Mesendoderm (in vitro differentiated cells): Measurements from ENCODE around the gene PXN.

Source experiments
- DNase-seq: peaks from one replicate; pipeline ENCODE4 v3.0.0; 2013
- H2AK5ac ChIP-seq: 2 replicates; pipeline ENCODE4 v1.6.1; 2013; ENCODE audit warnings: low read length, inconsistent platforms
- H2BK120ac ChIP-seq: 2 replicates; pipeline ENCODE4 v1.6.1; 2013; ENCODE audit warnings: low read depth, mild to moderate bottlenecking, low read length, moderate library complexity, mixed read lengths
- H2BK15ac ChIP-seq: replicated peaks from 2 replicates; pipeline ENCODE4 v1.6.1; 2013; ENCODE audit warnings: low read depth, mild to moderate bottlenecking, moderate library complexity
- H2BK5ac ChIP-seq: 2 replicates; pipeline ENCODE4 v1.6.1; 2013; ENCODE audit warnings: low read length, inconsistent platforms
- H3K18ac ChIP-seq: 2 replicates; pipeline ENCODE4 v1.6.1; 2013; ENCODE audit warnings: mild to moderate bottlenecking, low read length, mixed read lengths
- H3K23ac ChIP-seq: one replicate; pipeline ENCODE4 v1.6.1; 2013; ENCODE audit warnings: low read length
- H3K27ac ChIP-seq: 2 replicates; pipeline ENCODE4 v1.5.1; 2013; ENCODE audit warnings: low read depth, mild to moderate bottlenecking, inconsistent platforms, low read length, moderate library complexity
- H3K27me3 ChIP-seq: 2 replicates; pipeline ENCODE4 v1.6.1; 2013; ENCODE audit warnings: low read length, control low read depth, mild to moderate bottlenecking, inconsistent platforms; ENCODE audit not compliant: insufficient read depth, poor library complexity
- H3K36me3 ChIP-seq: 2 replicates; pipeline ENCODE4 v1.6.1; 2013; ENCODE audit warnings: low read length, inconsistent platforms; ENCODE audit not compliant: control insufficient read depth, insufficient read depth
- H3K4ac ChIP-seq: one replicate; pipeline ENCODE4 v1.6.1; 2013; ENCODE audit warnings: low read depth, mild to moderate bottlenecking, low read length, moderate library complexity
- H3K4me1 ChIP-seq: 2 replicates; pipeline ENCODE4 v1.6.1; 2013; ENCODE audit warnings: low read depth, low read length, inconsistent platforms; ENCODE audit not compliant: control insufficient read depth
- H3K4me2 ChIP-seq: 2 replicates; pipeline ENCODE4 v1.6.1; 2013; ENCODE audit warnings: low read length
- H3K4me3 ChIP-seq: 2 replicates; pipeline ENCODE4 v1.5.1; 2013; ENCODE audit warnings: mild to moderate bottlenecking, low read length
- H3K56ac ChIP-seq: one replicate; pipeline ENCODE4 v1.6.1; 2013; ENCODE audit warnings: low read length
- H3K79me1 ChIP-seq: 2 replicates; pipeline ENCODE4 v1.6.1; 2013; ENCODE audit warnings: low read length, inconsistent platforms
- H3K79me2 ChIP-seq: 2 replicates; pipeline ENCODE4 v1.6.1; 2013; ENCODE audit warnings: mild to moderate bottlenecking, low read length; ENCODE audit not compliant: control insufficient read depth, insufficient read depth
- H3K9ac ChIP-seq: 2 replicates; pipeline ENCODE4 v1.6.1; 2013; ENCODE audit warnings: low read length, inconsistent platforms
- H4K5ac ChIP-seq: one replicate; pipeline ENCODE4 v1.6.1; 2013; ENCODE audit warnings: low read length
- H4K8ac ChIP-seq: one replicate; pipeline ENCODE4 v1.6.1; 2013; ENCODE audit warnings: low read depth, mild to moderate bottlenecking, control low read depth, low read length, moderate library complexity
- WGBS: extraction: QIAGEN DNeasy Blood & Tissue Kit; methylation state at CpG from one replicate; pipeline ENCODE4 v1.1.7; 2013; ENCODE audit warnings: low lambda C conversion rate, missing lambda C conversion rate; ENCODE audit not compliant: insufficient coverage; ENCODE audit errors: extremely low coverage; 5-methylcytosine and 5-hydroxymethylcytosine counted together

PXN gene

DNA sequence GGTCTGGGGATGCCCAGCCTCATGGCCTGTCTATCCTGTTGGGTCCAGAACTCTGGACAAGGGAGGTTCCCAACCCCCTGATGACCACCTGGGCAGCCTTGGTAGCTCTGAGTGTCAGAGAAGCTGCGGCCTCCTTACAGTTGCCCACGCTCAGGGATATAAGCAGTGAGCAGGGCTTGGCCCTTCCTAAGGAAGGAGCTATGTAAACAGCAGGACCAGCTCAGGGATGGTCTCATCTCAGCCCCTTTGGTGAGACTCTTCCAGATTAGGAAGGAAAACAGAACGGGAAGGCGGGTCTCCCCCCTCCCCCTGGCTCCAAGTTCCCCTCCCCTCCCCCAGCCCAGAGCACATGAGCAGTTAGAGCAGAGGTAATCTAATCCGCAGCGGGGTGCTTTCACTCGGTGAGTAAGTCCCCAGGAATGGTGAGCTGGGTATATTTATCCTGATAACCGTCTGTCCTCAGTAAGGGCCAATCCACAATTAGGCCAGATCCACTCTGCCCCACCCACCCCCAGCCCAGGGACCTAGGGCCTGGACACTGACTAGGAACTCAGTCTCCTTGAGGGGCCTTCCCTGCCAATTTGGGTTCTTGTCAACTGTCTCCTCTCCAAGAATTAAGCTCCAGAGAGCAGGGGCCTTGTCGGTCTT lies 35.1 kb downstream of the PXN start:
- Histone ChIP-seq H3K4me1 (peaks cover 61% of the 10 kb centered on the region), H2BK15ac (no peak overlapping the region), H3K56ac (peak overlapping the region; percentile 97), H3K18ac (peak overlapping the region; percentile 99), H3K27me3 (no peaks in the 10 kb centered on the region), H4K5ac (peak overlapping the region; percentile 72), H3K36me3 (peaks cover 6% of the 10 kb centered on the region), H3K79me2 (peaks cover 60% of the 10 kb centered on the region), H3K9ac (peak overlapping the region; percentile 90), H3K4me3 (no peak overlapping the region), H3K23ac (peak overlapping the region; percentile 86), H3K79me1 (peaks cover 16% of the 10 kb centered on the region), H2AK5ac (peak overlapping the region; percentile 99), H2BK5ac (peak overlapping the region; percentile 100), H2BK120ac (peak overlapping the region; percentile 100), H4K8ac (no peak overlapping the region), H3K4me2 (peak overlapping the region; percentile 70), H3K4ac (peak overlapping the region; percentile 99), H3K27ac (peak overlapping the region; percentile 100)
- no CpG with 5 or more reads among the region's 9 CpGs for WGBS
- peak; percentile 100 for DNase-seq

DNA sequence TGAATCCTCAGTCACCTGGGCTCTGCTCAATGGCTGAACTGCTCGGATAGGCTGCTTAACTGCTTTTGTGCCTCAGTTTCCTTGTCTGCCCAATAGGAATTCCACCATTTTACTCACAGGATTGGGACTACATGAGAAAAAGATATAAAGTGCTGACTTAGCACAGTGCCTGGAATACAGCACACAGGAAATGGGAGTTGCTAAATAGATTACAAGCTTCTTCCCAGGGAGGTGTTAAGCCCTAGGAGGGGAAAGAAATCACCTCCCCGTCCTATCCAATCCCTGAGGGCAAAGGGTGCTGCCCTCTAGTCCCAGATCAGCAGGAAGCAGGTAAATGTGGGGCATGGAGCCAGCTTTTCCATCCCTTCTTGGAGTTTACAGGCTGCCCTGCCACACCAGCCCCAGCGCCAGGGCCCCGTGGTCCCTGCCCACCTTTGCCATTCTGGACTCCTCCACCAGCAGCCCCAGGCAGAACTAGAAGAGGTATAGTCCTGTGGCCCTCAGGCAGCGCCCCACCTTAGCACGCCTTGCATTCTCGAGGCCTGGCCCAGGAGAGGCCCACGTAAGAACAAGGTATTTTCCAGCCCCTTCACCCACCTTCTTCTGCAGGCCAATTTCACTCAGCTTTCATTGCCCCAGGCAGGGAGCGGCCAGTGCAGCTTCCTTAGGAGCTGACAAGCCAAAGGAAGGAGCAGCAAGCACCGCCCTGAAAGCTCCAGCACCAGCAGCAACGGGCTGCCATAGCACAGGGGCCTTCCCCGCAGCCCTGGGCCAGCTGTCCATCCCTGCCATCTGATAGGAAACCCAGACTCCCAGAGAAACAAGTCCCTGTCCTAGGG lies 35.8 kb downstream of the PXN start:
- Histone ChIP-seq H3K23ac (peak overlapping the region; percentile 83), H4K5ac (peak overlapping the region; percentile 88), H3K18ac (peak overlapping the region; percentile 98), H3K56ac (peak overlapping the region; percentile 88), H2BK15ac (no peak overlapping the region), H3K4ac (peak overlapping the region; percentile 99), H3K27me3 (no peaks in the 10 kb centered on the region), H2AK5ac (peak overlapping the region; percentile 99), H2BK120ac (peak overlapping the region; percentile 63), H3K79me2 (peaks cover 63% of the 10 kb centered on the region), H2BK5ac (peak overlapping the region; percentile 100), H3K27ac (peak overlapping the region; percentile 96), H3K79me1 (peaks cover 20% of the 10 kb centered on the region), H3K4me2 (peak overlapping the region; percentile 60), H3K4me3 (no peak overlapping the region), H3K36me3 (peaks cover 6% of the 10 kb centered on the region), H3K4me1 (peaks cover 60% of the 10 kb centered on the region), H4K8ac (peak overlapping the region; percentile 3), H3K9ac (peak overlapping the region; percentile 79)
- peak; percentile 97 for DNase-seq
- WGBS = no CpG with 5 or more reads among the region's 12 CpGs

DNA sequence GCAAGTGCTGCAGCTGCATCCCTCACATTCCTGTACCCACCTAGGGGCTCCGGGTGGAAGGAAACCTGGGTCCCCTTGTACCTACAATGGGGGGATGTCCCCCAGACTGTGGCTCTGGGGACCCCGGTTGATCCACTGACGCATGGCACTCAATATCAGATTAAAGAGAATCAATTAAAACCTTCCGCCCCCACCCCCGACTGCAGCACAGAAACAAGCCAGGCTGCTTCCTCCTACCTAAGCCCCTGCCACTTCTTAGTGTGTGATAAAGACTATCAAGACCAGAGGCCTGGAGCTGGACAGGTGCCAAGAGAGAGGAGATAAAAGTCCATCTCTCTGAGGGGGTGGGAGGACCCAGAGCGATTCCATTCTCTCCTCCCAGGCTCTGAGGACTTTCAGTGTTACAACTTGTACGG lies 36.5 kb downstream of the PXN start:
- WGBS = no CpG with 5 or more reads among the region's 7 CpGs
- peak overlapping the region; percentile 88 for H3K56ac ChIP-seq
- peak overlapping the region; percentile 100 for H2BK5ac ChIP-seq
- H3K23ac ChIP-seq = no peak overlapping the region
- peak overlapping the region; percentile 96 for H3K27ac ChIP-seq
- peak overlapping the region; percentile 75 for H3K18ac ChIP-seq
- H2BK15ac ChIP-seq = no peak overlapping the region
- peak overlapping the region; percentile 70 for H2AK5ac ChIP-seq
- H3K9ac ChIP-seq = peak overlapping the region; percentile 79
- DNase-seq = peak; percentile 96
- H3K4ac ChIP-seq = peak overlapping the region; percentile 77
- peaks cover 59% of the 10 kb centered on the region for H3K79me2 ChIP-seq
- H3K36me3 ChIP-seq = peaks cover 6% of the 10 kb centered on the region
- H3K4me1 ChIP-seq = peaks cover 57% of the 10 kb centered on the region
- H2BK120ac ChIP-seq = peak overlapping the region; percentile 63
- H3K79me1 ChIP-seq = peaks cover 22% of the 10 kb centered on the region
- H3K4me3 ChIP-seq = no peak overlapping the region
- no peak overlapping the region for H4K8ac ChIP-seq
- peak overlapping the region; percentile 59 for H3K4me2 ChIP-seq
- peak overlapping the region; percentile 88 for H4K5ac ChIP-seq
- H3K27me3 ChIP-seq = no peaks in the 10 kb centered on the region

- Histone ChIP-seq H2AK5ac (peak overlapping the region; percentile 97), H4K5ac (no peak overlapping the region), H3K4me3 (no peak overlapping the region), H3K4me2 (peak overlapping the region; percentile 60), H3K9ac (peak overlapping the region; percentile 79), H3K36me3 (peaks cover 6% of the 10 kb centered on the region), H2BK120ac (peak overlapping the region; percentile 99), H3K79me1 (peaks cover 22% of the 10 kb centered on the region), H3K56ac (peak overlapping the region; percentile 88), H4K8ac (peak overlapping the region; percentile 57), H3K4ac (peak overlapping the region; percentile 90), H3K4me1 (peaks cover 52% of the 10 kb centered on the region), H3K18ac (peak overlapping the region; percentile 93), H3K27ac (peak overlapping the region; percentile 96), H3K79me2 (peaks cover 53% of the 10 kb centered on the region), H2BK5ac (peak overlapping the region; percentile 100), H3K27me3 (no peaks in the 10 kb centered on the region), H3K23ac (no peak overlapping the region), H2BK15ac (no peak overlapping the region)
- peak; percentile 98 for DNase-seq
- WGBS = no CpG with 5 or more reads among the region's 23 CpGs
Measured at GRCh38 chr12:120228291-120229070, 37.0 kb downstream of the PXN start.

DNA sequence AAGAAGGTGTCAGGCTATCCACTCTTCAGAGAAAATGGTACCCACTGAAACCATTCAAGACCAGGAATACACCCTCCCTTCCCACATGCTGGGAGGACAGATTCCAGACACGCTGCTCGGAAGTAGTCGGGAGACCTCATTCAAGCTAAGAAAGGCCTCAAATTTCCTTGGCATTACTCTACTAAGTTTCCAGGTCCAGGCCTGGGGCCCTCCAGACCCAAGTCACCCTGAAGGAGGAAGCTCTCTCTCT lies 37.6 kb downstream of the PXN start:
- Histone ChIP-seq H3K18ac (peak overlapping the region; percentile 64), H3K9ac (peak overlapping the region; percentile 34), H2AK5ac (peak overlapping the region; percentile 1), H2BK5ac (peak overlapping the region; percentile 66), H4K8ac (no peak overlapping the region), H3K27ac (peak overlapping the region; percentile 96), H3K4ac (peak overlapping the region; percentile 90), H4K5ac (no peak overlapping the region), H3K79me2 (peaks cover 48% of the 10 kb centered on the region), H3K4me3 (no peak overlapping the region), H3K4me2 (no peak overlapping the region), H2BK15ac (no peak overlapping the region), H3K4me1 (peaks cover 49% of the 10 kb centered on the region), H3K36me3 (peaks cover 6% of the 10 kb centered on the region), H3K79me1 (peaks cover 21% of the 10 kb centered on the region), H2BK120ac (no peak overlapping the region), H3K23ac (no peak overlapping the region), H3K56ac (peak overlapping the region; percentile 82), H3K27me3 (no peaks in the 10 kb centered on the region)
- DNase-seq = no peak
- WGBS = no CpG with 5 or more reads among the region's 3 CpGs
